T1000 (cell line): ENCODE measurements around the gene NKX2-3.

ENCODE experiments used
- DNase-seq: peaks from one replicate; lab custom pipeline; 2025; ENCODE audit warnings: mixed read lengths; lab: John Stamatoyannopoulos, UW

Gene NKX2-3

GRCh38 chr10:99526861-99527504 lies 5.8 kb upstream of the NKX2-3 start:
- no peak for DNase-seq

- no peak for DNase-seq
Measured at GRCh38 chr10:99527526-99528493, 4.9 kb upstream of the NKX2-3 start.

DNA sequence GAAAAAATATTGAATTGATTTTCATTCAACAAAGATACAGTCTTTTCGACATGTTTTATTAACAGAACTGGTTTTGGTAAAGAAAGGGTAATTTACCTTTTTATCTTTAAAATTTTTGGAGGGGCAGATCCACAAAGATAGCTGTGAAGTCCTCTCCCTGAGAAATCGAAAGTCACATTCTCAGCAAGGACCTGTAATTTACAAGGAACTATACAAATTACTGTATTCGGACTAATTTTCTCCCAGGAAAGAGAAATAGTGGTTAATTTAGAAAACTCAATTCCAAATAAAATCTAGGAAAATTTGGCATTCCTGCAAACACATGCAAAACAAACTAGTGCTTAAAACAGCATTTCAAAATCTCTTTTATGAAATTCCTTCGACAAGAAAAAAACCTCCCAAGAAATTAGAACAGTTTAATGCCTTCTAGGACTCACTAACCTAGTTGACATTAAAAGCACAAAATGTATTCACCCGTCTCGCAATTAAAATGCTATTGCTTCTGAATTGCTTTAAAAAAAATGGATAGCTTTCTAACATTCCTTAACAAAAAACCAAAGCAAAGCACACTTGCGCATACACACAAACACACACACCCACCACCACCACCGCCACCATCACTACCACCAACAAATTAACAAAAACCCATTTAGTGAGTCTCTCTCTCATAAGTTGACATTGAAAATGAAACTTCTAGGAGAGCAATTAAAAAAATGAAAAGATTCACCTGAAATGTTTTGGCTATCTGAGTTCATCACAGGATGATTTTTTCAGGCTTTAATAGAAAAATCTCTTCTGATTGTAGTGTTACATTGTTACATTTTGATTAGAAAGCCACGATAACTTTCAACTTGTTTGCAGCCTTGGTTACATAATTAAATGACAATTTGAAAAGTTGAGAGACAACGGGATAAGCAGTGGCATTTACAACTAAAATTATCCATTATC lies 4.0 kb upstream of the NKX2-3 start:
- DNase-seq = no peak

DNA sequence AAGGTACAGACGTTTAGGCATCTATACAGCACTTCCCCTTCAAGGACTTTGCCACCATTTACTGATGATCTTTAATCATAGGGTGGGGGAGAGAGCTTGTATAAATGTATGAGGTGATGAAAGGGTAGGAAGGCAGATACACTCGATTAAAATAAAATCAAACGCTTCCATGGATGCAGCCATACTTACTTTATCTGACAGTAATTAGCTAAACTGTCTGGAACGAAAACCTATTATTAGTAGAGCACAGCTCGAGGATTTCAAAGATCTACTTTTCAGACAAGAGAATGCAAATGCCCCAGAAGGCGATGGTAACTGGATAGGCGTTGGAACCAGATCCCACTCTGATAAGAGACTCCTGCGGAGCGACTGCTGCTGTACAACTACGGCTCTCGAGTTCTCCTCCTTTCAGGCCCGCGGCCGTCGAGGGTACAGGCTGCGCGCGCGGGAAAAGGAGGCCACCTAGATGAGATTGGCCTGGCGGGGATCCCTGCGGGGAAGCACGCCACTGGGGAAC lies 3.1 kb upstream of the NKX2-3 start:
- DNase-seq = no peak

- no peak for DNase-seq
Measured at GRCh38 chr10:99530108-99531025, 2.4 kb upstream of the NKX2-3 start.

DNA sequence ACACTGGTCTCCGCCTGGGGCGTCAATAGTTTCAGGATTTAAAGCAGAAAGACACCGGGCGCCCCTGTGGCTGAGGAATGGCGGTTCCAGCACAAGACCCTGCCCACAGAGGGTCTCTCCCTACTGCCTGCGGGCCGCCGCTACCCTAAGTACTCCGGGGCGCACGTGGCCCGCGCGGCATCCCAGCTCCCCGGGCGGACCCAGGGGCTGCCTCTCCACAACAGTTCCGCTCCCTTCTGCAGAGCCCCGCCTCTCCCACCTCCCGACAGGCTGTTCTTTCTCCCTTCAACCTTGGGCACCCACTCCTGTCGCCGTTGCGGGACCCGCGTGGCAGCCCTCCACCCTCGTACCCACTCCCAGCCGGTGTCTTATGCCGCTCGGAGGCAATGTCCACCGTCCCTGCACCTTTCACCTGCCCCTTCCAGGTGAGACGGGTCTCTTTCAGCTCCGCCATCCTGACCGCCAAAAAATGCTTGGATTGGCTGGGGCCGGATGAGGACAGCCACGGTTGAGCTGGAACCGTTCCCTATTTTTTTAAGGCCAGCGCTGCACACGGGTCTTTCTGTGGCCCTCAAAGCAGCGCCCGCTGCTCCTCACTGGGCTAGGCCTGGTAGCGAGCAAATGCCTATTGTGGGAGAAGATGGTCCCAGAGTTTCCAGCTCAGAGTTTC lies 1.6 kb upstream of the NKX2-3 start:
- no peak for DNase-seq

- no peak for DNase-seq
Measured at GRCh38 chr10:99531696-99532593, 797 bp upstream of the NKX2-3 start.

GRCh38 chr10:99533496-99534449 lies 1.0 kb downstream of the NKX2-3 start:
- no peak for DNase-seq

DNA sequence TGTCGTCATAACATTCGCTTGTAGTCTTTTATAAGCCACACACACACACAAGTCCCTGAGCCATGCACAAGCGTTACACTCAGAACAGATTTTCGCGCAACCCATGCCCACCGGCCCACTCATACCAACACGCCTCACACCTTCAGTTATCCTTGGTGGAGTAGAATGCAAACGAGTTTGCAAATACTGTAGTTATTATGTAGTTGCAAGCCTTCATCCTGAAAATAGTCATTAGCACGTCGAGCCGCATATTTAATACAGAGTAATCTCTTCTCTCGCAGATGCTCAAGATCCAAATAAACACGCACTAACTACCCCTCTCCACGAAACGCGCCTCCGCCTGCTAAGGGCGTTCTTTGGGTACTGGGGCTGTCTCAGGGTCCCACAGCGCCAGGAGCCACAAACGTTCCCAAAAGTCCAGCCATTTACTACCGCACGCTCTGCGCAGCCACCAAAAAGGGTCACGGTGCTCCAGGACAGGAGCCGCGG lies 1.8 kb downstream of the NKX2-3 start:
- no peak for DNase-seq

DNA sequence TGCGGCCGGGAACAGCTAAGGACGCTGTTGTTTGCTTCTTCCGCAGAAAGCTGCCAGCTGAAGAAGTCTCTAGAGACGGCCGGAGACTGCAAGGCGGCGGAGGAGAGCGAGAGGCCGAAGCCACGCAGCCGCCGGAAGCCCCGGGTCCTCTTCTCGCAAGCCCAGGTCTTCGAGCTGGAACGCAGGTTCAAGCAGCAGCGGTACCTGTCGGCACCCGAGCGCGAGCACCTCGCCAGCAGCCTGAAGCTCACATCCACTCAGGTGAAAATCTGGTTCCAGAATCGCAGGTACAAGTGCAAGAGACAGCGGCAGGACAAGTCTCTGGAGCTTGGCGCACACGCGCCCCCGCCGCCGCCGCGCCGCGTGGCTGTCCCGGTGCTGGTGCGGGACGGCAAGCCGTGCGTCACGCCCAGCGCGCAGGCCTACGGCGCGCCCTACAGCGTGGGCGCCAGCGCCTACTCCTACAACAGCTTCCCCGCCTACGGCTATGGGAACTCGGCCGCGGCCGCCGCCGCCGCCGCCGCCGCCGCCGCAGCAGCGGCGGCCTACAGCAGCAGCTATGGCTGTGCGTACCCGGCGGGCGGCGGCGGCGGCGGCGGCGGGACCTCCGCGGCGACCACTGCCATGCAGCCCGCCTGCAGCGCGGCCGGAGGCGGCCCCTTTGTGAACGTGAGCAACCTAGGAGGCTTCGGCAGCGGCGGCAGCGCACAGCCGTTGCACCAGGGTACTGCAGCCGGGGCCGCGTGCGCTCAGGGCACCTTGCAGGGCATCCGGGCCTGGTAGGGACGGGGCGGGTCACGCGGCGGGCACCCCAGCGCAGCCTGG lies 2.4 kb downstream of the NKX2-3 start:
- DNase-seq = no peak

- no peak for DNase-seq
Measured at GRCh38 chr10:99535764-99536337, 3.1 kb downstream of the NKX2-3 start.

DNA sequence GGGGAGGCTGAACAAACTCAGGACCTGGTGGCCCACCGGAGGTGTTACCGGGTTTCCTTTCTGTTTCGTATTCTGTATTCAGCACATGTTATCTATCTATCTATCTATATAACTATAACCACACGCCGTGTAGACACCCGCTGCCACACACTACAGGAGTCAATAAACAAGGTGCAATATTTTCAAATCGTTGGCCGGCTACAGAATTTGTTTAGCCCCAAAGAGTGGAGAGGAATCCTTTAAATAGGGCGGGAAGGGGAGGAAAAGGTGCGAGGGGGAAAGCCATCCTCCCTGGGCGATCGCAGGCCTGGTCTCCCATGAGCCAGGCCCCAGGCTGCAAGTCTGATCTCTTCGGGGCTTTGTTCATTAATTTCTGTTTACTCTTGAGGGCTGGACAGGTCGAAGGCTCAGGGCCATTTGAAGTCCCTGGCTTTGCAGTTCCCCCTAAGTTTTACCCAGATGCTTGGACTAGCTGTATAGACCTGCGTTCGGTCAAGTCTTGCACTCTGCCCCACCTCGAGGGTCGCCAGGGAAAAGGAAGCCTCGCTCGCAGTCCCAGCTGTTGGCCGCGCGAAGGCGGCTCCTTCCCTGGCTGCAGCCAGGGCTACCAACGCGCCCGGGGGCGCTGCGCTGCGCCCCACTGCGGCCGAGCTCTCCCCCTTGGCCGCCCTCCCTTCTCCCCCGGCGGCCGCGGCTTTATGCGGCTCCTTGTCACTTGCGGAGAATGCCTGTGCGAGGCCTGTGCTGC lies 3.8 kb downstream of the NKX2-3 start:
- no peak for DNase-seq

GRCh38 chr10:99537086-99537988 lies 4.6 kb downstream of the NKX2-3 start:
- no peak for DNase-seq

GRCh38 chr10:99537989-99538917 lies 5.5 kb downstream of the NKX2-3 start:
- DNase-seq = no peak
